GM18499 (cell line): Measurements from ENCODE around the gene ELAPOR1.
A peak's percentile ranks its signal among the peaks of the same experiment; 100 is the strongest.

ENCODE experiments used
- ATAC-seq: cut with Tn5 transposase; IDR thresholded peaks from one replicate; pipeline ENCODE4 v1.9.1; 2021; ENCODE audit warnings: moderate number of reproducible peaks; ENCODE audit not compliant: insufficient read depth, unreplicated experiment

The ELAPOR1 gene

DNA sequence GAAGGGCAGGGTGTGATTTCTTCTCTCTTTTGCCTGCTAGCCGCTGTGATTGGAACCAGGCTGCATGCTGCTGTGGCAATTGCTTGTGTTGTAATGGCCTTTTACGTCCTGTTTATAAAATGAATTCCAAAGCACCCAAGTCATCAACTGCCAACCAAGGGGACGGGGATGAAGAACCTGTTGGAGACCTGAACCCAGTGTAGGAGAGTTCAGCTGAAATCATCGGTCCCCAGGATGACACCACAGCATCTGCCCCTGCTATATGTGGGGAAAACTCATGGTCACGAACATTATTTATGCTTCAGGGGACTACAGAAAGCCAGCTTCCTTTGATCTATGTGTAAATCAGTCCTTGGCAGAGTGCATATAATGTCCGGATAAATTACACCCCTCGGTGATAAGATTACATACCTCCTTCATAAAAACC is 19.5 kb upstream of the ELAPOR1 start:
- ATAC-seq: no peak

GRCh38 chr1:109094871-109095270 is 19.0 kb upstream of the ELAPOR1 start:
- no peak for ATAC-seq

DNA sequence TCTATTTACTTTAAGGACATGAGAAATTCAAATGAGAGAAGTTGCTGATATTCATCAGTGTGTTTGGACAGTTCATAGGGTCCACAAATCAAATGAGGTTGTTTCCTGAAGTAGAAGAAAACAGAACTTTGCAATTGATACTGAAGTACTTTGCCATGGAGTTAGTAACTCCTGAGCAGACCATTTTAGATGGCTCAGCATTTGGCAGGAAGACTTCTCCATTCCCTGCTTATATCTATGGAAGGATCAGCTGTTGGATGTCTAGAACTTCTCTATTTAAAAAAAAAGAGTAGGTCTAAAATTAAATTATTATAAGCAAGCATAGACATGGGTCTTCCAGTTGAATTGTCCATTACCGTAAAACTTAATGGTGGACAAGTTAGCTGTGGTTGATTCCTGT is 18.3 kb upstream of the ELAPOR1 start:
- ATAC-seq: no peak

GRCh38 chr1:109096120-109096519 is 17.8 kb upstream of the ELAPOR1 start:
- ATAC-seq: no peak

DNA sequence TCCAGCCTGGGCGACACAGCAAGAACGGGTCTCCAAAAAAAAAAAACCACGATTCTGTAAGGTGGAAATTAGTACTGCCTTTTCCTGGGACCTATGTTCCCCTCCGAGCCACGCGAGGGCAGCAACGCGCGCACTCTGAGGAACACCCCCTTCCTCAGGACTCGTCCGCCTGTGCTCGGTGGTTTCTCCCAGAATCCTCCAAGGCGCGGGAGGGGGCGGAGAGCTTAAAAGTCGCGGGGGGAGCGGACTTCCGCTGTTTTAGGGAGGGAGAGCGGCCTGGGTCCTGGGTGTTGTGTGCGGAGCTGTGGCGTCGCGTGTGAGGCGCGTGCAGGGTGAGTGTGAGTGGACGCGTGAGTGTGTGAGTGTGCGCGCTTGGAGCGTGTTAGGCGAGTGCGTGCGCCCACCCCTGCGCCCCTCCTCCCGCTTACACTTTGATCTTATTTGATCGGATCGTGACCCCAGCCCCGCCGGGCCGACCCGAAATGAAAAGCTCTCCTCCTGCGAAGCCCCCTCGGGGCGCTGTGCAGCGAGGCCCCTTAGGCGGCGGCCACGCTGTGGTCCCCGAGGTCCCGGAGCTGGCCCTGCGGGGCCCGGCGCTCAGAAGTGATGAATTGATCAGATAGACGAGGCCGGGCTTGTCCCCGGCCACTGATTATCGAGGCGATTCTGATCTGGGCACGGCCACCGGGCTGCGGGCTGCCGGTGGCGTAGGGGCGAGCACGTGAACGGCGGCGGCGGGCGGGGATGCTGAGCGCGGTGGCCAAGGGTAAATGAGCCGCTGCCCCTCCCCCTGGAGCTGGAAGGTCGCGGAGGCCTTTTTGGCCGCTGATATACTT is 13.8 kb upstream of the ELAPOR1 start:
- peak; percentile 86 for ATAC-seq

- no peak for ATAC-seq
Measured at GRCh38 chr1:109104364-109105151, 9.4 kb upstream of the ELAPOR1 start.

GRCh38 chr1:109105881-109106280 is 8.0 kb upstream of the ELAPOR1 start:
- no peak for ATAC-seq

GRCh38 chr1:109107785-109108184 is 6.1 kb upstream of the ELAPOR1 start:
- ATAC-seq: no peak

GRCh38 chr1:109109906-109110305 is 4.0 kb upstream of the ELAPOR1 start:
- no peak for ATAC-seq

- no peak for ATAC-seq
Measured at GRCh38 chr1:109111386-109112055, 2.4 kb upstream of the ELAPOR1 start.

- ATAC-seq: no peak
Measured at GRCh38 chr1:109112056-109112651, 1.8 kb upstream of the ELAPOR1 start.

DNA sequence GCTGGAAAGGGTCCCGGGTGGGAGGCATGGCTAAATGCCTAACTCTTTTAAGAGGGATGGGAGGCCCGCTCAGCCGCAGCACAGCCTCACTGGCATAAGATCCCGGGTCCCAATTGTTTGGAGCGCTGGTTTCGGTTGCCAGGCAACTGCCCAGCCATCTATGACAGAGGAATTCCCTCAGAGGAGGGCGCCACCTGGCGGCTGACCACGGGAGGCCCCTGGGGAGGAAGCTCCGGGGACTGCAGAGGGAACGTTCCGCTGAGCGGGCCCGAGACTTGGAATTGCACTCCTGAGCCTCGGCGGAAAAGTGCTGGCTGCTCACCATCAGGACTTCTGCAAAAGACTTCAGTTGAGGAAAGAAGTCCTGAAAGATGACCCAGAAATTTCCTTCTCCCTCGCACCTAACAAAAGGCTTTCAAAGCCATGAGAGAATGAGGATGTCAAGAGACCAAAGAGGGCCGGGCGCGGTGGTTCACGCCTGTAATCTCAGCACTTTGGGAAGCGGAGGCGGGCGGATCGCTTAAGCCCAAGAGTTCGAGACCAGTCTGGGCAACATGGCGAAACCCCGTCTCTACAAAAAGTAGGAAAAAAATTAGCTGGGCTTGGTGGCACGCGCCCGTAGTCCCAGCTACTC is 1.1 kb upstream of the ELAPOR1 start:
- no peak for ATAC-seq

- no peak for ATAC-seq
Measured at GRCh38 chr1:109114342-109114674, 393 bp downstream of the ELAPOR1 start.

DNA sequence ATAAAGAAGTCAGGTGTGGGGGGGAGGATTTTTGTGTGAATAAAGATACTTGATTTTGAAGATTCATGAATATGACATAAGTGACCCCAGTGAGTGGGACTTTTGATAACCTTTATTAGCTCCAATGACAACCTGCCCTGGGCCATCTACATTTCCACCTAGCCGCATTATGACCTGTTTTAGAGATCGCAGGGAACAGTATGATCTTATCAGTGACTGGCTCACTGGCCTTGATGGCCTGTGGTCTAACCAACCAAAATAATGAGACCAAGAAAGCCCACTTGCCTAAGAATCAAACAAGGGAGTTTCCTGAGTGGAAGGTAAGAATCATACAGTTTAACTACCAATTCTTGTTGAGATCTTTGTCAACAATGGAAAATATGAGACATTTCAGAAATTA is 1.8 kb downstream of the ELAPOR1 start:
- ATAC-seq: no peak

GRCh38 chr1:109116286-109116685 is 2.4 kb downstream of the ELAPOR1 start:
- ATAC-seq: no peak

- no peak for ATAC-seq
Measured at GRCh38 chr1:109118089-109118488, 4.2 kb downstream of the ELAPOR1 start.

- ATAC-seq: no peak
Measured at GRCh38 chr1:109120356-109120755, 6.4 kb downstream of the ELAPOR1 start.

GRCh38 chr1:109131059-109131458 is 17.1 kb downstream of the ELAPOR1 start:
- ATAC-seq: no peak

DNA sequence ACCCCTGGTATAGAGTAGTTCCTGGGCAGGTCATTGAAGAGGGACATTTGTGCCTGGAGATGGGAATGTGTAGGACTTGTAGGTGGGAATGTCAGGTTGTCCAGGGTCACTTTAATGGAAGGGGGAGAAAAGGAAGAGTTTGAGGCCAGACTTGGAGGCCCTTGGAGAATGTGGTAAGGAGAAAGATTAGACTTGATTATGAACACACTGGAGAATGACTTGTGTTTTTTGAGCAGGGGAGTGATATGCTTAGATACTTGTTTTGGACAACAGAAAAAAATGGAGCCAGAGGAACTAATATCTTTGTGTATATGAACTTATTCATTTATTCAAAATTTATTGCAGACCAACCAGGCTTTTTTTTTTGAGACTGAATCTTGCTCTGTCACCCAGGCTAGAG is 17.9 kb downstream of the ELAPOR1 start:
- no peak for ATAC-seq

- no peak for ATAC-seq
Measured at GRCh38 chr1:109133002-109133706, 19.2 kb downstream of the ELAPOR1 start.
